ENCODE results near the gene IFNLR1. TPM values are rescaled to one million over a fixed set of nuclear protein-coding genes. Genes with fewer than 3 reads are reported as not detected.

Gene IFNLR1
- total RNA-seq, 4 donors from 2014 or later, result 1.3 to 1.5 TPM; not detected in 2

GRCh38 chr1:24173638-24174575 lies 13.2 kb downstream of the IFNLR1 start:
- H3K4me3 ChIP-seq, result no peak overlapping the region
- H3K9me3 ChIP-seq, result peaks cover 0 to 3% (median 0%) of the 10 kb centered on the region in 4 donors
- WGBS, 2 donors, result 78 to 81% methylated on average over 5 of the region's 5 CpGs
- H3K36me3 ChIP-seq, result no peaks in the 10 kb centered on the region
- H3K4me1 ChIP-seq, result no peaks in the 10 kb centered on the region
- TF ChIP-seq CTCF (IDR thresholded peaks at IDR 0.05) (no peak), EP300 (IDR thresholded peaks at IDR 0.05) (no peak), POLR2A (IDR thresholded peaks at IDR 0.05) (no peak)
- peaks cover 0 to 11% of the 10 kb centered on the region in 2 donors for H3K27me3 ChIP-seq
- no peak for DNase-seq (ENCODE audit: low spot score in 2 of 2)
- H3K27ac ChIP-seq, result no peak overlapping the region

GRCh38 chr1:24172598-24172997 lies 14.5 kb downstream of the IFNLR1 start:
- TF ChIP-seq POLR2A (IDR thresholded peaks at IDR 0.05) (no peak), EP300 (IDR thresholded peaks at IDR 0.05) (no peak), CTCF (IDR thresholded peaks at IDR 0.05) (no peak)
- H3K27me3 ChIP-seq, result peaks cover 0 to 11% of the 10 kb centered on the region in 2 donors
- H3K36me3 ChIP-seq, result no peaks in the 10 kb centered on the region
- no peak overlapping the region for H3K4me3 ChIP-seq
- DNase-seq (ENCODE audit: low spot score in 2 of 2), result no peak
- no peak overlapping the region for H3K27ac ChIP-seq
- H3K4me1 ChIP-seq, result no peaks in the 10 kb centered on the region
- 94 to 95% methylated on average over 5 of the region's 5 CpGs for WGBS, 2 donors
- peaks cover 0 to 3% (median 0%) of the 10 kb centered on the region in 4 donors for H3K9me3 ChIP-seq

- Histone ChIP-seq H3K9me3 (peaks cover 0 to 3% (median 0%) of the 10 kb centered on the region in 4 donors), H3K27me3 (peaks cover 0 to 11% of the 10 kb centered on the region in 2 donors), H3K4me3 (no peak overlapping the region), H3K4me1 (no peaks in the 10 kb centered on the region), H3K36me3 (no peaks in the 10 kb centered on the region), H3K27ac (no peak overlapping the region)
- 91 to 94% methylated on average over 12 of the region's 12 CpGs for WGBS, 2 donors
- DNase-seq (ENCODE audit: low spot score in 2 of 2), result no peak
- TF ChIP-seq POLR2A (IDR thresholded peaks at IDR 0.05) (no peak), EP300 (IDR thresholded peaks at IDR 0.05) (no peak), CTCF (IDR thresholded peaks at IDR 0.05) (no peak)
Measured at GRCh38 chr1:24169286-24169685, 17.8 kb downstream of the IFNLR1 start.

- Histone ChIP-seq H3K27me3 (peaks cover 0 to 11% of the 10 kb centered on the region in 2 donors), H3K9me3 (peaks cover 0 to 3% (median 0%) of the 10 kb centered on the region in 4 donors), H3K36me3 (no peaks in the 10 kb centered on the region), H3K4me1 (no peaks in the 10 kb centered on the region), H3K4me3 (no peak overlapping the region), H3K27ac (no peak overlapping the region)
- WGBS, 2 donors, result 79 to 86% methylated on average over 7 of the region's 7 CpGs
- no peak for DNase-seq (ENCODE audit: low spot score in 2 of 2)
- TF ChIP-seq CTCF (IDR thresholded peaks at IDR 0.05), result no peak
- no peak for TF ChIP-seq EP300 (IDR thresholded peaks at IDR 0.05)
- no peak for TF ChIP-seq POLR2A (IDR thresholded peaks at IDR 0.05)
Measured at GRCh38 chr1:24168245-24168644, 18.8 kb downstream of the IFNLR1 start.

GRCh38 chr1:24167008-24167407 lies 20.1 kb downstream of the IFNLR1 start:
- Histone ChIP-seq H3K4me1 (no peaks in the 10 kb centered on the region), H3K4me3 (no peak overlapping the region), H3K9me3 (no peaks in the 10 kb centered on the region), H3K27ac (no peak overlapping the region), H3K36me3 (no peaks in the 10 kb centered on the region), H3K27me3 (peaks cover 0 to 11% of the 10 kb centered on the region in 2 donors)
- 59 to 68% methylated on average over 4 of the region's 4 CpGs for WGBS, 2 donors
- DNase-seq (ENCODE audit: low spot score in 2 of 2), result no peak
- TF ChIP-seq CTCF (IDR thresholded peaks at IDR 0.05), result no peak
- no peak for TF ChIP-seq POLR2A (IDR thresholded peaks at IDR 0.05)
- TF ChIP-seq EP300 (IDR thresholded peaks at IDR 0.05), result no peak
